Measurements from ENCODE around the gene DLG1. TPM values are rescaled to one million over a fixed set of nuclear protein-coding genes. Genes with fewer than 3 reads are reported as not detected.

The DLG1 gene
- total and polyA plus RNA-seq, 2 experiments from 2014 or later, result 27.6 to 98.0 TPM

GRCh38 chr3:197302033-197302432 is 3.6 kb upstream of the DLG1 start (continued):
- TF ChIP-seq ZNF462 (CRISPR knock-in tag; IDR thresholded peaks at IDR 0.05), result no peak
- no peak for TF ChIP-seq STAT1 (IDR thresholded peaks at IDR 0.05; ENCODE audit: unreplicated experiment)
- TF ChIP-seq, protein P1, sequence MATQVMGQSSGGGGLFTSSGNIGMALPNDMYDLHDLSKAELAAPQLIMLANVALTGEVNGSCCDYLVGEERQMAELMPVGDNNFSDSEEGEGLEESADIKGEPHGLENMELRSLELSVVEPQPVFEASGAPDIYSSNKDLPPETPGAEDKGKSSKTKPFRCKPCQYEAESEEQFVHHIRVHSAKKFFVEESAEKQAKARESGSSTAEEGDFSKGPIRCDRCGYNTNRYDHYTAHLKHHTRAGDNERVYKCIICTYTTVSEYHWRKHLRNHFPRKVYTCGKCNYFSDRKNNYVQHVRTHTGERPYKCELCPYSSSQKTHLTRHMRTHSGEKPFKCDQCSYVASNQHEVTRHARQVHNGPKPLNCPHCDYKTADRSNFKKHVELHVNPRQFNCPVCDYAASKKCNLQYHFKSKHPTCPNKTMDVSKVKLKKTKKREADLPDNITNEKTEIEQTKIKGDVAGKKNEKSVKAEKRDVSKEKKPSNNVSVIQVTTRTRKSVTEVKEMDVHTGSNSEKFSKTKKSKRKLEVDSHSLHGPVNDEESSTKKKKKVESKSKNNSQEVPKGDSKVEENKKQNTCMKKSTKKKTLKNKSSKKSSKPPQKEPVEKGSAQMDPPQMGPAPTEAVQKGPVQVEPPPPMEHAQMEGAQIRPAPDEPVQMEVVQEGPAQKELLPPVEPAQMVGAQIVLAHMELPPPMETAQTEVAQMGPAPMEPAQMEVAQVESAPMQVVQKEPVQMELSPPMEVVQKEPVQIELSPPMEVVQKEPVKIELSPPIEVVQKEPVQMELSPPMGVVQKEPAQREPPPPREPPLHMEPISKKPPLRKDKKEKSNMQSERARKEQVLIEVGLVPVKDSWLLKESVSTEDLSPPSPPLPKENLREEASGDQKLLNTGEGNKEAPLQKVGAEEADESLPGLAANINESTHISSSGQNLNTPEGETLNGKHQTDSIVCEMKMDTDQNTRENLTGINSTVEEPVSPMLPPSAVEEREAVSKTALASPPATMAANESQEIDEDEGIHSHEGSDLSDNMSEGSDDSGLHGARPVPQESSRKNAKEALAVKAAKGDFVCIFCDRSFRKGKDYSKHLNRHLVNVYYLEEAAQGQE (IDR thresholded peaks at IDR 0.05; ENCODE audit: unreplicated experiment), result no peak
- TF ChIP-seq, protein P2, sequence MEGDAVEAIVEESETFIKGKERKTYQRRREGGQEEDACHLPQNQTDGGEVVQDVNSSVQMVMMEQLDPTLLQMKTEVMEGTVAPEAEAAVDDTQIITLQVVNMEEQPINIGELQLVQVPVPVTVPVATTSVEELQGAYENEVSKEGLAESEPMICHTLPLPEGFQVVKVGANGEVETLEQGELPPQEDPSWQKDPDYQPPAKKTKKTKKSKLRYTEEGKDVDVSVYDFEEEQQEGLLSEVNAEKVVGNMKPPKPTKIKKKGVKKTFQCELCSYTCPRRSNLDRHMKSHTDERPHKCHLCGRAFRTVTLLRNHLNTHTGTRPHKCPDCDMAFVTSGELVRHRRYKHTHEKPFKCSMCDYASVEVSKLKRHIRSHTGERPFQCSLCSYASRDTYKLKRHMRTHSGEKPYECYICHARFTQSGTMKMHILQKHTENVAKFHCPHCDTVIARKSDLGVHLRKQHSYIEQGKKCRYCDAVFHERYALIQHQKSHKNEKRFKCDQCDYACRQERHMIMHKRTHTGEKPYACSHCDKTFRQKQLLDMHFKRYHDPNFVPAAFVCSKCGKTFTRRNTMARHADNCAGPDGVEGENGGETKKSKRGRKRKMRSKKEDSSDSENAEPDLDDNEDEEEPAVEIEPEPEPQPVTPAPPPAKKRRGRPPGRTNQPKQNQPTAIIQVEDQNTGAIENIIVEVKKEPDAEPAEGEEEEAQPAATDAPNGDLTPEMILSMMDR (conservative IDR thresholded peaks at IDR 0.05; ENCODE audit: low read depth in 2 of 2), result no peak
- no peak for TF ChIP-seq JUNB (IDR thresholded peaks at IDR 0.05; ENCODE audit: unreplicated experiment)
- no peak for TF ChIP-seq ETS1 (IDR thresholded peaks at IDR 0.05)
- TF ChIP-seq CREB1 (CRISPR knock-in tag; IDR thresholded peaks at IDR 0.05; ENCODE audit: low read depth), result no peak
